ENCODE measurements around the gene NTM.

Gene NTM

DNA sequence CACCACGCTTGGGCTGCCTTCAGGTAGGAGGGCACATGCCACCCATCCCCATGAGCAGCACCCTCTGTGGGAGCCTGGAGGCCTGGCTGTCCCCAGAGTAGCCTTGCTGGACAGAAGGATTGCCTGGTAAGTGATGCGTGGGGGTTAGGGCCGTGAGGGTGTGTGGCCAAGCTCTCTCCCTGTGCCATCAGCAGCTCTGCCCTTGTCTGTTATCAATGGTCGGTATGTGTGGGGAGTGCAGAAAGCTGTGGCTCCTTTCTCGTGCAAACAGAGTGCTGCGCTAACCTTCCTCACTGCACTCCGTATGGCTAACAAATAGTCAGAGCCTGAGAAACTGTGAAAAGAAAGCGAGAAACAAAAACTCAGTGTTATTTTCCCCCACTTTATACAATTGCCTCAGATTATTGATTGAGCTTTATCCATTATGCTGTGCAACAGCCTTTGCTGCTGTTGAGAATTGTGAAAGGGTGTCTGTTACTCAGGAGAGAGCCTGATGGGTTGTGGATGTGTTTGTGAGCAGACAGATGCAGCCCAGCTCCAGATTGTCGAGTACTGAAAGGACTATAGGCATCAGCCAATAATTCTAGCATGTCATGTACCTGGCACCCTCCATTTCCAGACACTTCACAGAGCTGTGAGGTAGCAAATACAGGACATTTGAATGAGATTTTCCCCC, 432.2 kb downstream of the NTM start:
- DNase-seq = no peak

DNA sequence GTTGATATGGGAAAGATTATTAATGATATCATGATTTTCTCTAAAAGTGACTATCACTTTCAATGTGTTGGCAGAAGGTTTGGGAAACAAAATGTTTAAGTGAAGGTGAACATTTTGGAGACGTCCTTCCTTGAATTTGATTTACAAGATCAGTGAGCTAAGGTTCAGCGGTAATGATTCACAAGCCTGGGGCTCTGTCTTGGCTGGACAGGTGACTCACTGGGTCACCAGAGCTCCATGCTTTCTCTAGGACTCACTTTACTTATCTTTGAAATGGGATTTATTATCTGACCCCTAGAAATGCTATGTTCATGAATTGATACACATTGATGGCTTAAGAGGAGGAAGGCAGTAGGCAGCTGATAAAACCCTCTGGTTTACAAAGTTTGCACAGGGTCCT, 437.5 kb downstream of the NTM start:
- DNase-seq = no peak

DNA sequence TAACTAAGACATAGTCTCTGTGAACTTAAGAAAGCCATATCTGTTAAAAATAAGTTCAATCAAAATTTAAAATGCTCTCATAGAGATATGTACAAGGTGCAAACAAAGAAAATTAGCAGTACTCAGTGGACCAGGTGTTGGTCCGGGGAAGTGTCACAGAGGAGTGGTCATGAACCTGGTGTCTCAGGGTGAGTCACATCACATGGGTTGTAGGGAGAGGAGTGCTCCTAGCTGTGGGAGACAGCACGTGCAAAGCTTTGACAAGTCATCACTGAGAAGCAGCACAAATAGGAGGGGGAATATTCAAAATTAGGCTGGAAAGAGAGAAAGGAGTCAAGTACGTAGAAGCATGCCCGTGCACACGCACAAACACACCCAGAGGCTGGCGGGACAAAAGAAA, 438.1 kb downstream of the NTM start:
- no peak for DNase-seq

DNA sequence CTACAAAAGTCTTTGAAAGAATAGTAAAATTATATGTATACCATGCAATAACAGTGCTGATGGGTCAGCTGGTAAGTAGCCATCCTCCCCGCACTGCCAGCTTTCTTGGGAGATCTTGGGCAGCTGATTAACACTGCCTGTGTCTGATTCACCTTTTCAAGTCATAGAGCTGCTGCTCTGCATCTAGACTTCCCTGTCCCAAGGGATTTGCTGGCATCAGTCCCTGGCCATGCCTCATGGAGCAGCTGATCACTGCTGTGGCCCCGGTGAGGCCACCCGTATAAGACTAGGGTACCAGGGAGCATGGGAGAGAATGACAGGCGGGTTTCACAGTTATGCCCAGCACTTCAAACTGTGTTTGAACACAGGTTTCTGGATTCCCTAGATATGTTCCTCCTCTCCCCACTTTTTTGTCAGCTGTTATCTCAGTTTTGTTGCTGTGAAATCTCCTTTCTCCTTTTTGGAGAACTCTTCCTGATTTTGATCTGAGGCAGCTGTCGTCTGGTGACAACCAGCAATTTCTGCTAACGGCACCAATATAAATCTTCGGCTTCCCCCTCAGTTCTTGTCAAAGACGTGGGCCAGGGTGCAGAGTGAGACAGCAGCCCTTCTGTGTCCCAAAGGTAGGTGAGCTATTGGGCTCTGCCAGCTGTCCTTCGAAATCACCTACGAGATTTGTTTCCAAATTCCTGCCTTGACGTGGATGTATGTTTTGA, 438.9 kb downstream of the NTM start:
- no peak for DNase-seq

DNA sequence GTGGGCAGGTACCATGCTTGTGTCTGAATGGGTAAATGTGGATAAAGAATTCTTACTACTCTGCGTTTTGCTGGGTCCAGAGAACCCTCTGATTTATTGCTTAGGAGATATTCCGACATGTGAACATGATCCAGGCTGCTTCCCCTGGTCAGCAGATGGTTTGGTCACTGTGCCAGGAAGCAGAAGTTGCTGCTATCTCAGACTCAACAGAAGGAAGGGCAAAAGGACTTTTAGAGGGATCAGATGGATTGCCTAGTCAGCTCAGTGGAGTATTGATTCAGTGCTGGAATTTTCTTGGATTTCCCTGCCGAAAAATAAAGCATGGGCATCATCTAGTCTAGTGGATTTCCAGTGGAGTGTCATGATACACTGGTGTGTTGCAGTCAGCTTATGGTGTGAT, 440.1 kb downstream of the NTM start:
- no peak for DNase-seq

DNA sequence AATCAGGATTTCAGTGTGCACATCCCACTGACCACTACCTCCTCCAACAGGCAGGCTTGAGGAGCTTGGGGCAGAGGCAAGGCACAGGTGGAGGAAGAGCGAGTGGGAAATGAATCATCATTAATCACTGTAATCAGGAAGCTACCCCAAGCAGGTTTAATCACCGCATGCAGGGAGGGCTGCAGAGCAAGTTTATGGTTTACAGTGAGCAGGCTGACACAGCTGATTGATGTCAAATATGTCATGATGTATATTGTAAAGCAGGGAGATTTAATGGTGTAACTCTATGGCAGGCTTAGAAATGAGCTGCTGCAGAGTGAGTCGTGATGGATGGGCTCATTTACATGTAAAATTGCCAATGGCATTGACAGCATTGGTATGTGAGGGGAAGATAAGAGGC, 441.0 kb downstream of the NTM start:
- DNase-seq = no peak

DNA sequence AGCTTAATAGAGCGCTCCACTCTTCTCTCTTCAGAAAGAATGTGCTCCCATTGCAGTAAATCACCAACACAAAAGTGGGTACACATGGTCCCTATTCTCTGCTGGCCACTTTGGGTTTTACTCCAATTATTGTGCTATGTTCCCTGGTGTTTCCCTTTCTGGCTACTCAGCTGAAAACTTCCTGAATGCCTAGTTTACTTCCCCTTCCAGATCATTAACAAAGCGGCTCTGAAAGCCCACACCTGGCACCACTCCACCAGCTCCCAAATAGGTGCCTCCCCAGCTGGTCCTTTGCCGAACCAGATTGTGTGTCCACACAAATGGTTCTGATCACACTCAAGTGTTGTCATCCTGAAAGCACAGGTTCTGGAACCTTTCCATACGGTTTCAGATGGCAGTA, 443.7 kb downstream of the NTM start:
- DNase-seq = no peak

DNA sequence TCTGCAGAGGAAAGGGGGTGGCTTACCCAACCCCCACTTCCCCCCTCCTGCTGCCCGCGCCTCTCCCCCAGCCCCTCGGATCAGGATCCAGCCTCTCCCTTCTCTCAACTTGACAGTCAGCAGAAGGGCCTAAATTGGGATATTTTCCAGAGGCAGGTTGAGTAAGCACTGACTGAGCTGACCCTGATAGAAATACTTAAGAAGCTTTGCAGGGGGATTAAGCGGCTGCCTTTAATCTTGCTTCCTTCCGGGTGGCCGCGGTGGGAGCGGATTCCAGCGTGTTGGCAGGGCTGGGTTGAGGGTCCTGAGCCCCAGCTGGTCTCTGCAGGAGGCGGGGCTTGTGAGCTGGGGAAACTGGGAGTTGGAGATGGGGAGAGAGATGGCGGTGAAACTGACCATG, 445.2 kb downstream of the NTM start:
- DNase-seq = no peak

DNA sequence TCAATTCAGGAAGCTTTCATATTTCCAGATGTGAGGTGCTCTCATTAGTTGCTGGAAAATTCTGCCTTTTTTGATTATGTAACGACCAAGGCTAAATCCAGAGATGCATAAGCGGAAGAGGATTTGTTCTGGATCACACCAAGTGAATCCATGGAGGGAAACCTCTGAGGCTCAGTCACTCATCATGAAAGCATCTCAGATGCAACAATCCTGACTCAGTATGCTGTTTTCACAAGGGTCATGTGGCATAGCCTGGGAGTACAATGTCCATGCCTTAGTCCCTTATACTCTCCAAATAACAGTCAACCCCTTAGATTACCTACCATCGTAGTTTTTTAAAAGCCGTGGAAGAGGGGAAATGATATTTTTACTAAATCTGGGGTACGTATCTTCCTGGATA, 445.6 kb downstream of the NTM start:
- DNase-seq = no peak

DNA sequence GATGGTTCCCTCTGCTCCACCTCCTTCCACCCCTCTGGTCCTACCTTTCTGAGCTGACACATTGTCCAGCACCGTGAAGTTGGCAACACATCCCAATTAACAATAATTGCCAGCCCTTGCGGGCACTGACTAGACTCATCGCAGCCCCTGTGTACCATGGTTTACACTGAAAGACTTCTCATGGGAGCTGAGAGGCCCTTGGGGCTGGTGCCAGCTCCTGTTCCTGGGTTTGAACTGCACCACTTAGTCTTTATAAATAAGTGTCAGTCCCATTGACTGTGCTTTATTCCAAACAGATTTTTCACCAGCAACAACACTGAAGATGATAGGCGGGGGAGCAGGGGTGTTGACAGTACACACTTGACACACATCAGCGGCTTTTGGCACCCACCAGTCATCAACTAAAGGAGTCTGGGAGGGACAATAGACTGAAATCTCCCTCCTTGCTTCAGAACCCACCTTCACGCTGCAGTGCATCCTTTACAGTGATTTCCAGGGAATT, 447.3 kb downstream of the NTM start:
- DNase-seq = no peak

DNA sequence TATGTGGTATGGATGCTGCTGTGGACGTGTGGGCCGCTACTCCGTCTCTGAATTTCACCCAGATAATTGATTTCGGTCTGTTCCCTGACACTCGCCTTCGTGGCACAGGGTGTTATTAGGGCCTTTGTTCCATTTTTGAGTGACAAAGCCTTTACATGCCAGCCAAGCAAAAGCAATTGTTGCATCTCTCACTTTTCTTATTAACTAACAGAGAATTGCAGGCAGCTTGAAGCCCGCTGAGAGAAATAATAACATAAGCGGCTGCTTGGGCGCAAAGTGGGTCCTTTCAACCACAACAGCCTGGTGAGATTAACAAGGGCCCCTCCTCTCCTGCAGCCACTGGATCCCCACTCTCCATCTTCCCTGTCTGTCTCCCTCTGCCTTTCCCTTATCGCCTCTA, 449.4 kb downstream of the NTM start:
- no peak for DNase-seq

DNA sequence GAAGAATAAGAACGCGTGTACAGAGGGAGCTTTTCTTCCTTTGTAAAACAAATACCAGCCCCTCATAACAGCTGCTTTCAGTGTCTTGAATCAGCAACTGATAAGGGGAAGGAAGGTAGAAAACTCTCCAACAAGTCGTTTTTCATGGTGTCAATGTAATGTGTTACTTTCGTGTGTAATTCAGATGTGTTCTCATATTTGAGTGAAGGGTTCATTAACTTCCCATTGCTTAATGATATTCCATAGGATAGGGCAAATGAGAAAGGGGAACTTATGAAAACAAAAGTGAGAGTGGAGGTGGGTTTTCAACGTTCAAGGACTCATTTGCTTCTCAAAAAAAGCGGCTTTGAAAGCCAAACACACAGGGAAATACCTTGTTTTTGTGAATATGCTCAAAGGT, 452.1 kb downstream of the NTM start:
- no peak for DNase-seq

DNA sequence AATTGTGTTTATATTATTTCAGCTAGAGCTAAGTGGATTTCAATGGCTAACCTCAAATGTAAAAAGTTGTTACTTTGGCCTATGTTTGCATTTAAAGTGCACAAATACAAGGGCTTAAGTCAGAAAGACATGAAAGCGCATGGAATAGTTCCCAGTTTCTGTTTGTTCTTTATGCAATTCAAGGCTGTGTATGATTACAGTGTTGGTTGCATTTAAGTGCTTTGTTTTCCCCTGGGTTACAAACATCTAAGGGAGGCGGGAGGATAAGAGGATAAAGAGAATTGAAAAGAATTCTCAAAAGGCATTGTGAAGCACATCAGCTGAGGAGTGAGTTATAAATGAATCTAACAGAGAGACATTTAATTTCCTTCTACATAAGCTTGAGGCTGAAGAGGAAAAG, 453.4 kb downstream of the NTM start:
- no peak for DNase-seq

DNA sequence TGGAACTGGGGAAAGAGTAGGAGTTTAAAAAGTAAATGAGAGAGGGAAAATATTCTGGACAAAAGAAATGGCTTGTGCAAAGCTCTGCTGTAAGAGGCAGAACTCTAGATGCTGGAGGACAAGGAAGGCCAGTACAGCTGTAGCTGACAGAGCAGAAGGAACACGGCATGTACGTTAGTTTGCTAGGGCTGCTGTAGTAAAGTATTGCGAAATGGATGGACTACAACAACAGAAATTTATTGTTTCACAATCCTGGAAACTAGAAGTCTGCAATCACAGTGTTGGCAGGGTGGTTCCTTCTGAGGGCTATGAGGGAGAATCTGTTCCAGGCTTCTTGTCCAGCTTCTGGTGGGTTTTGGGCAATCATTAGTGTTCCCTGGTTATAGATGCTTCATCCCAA, 454.4 kb downstream of the NTM start:
- DNase-seq = no peak

DNA sequence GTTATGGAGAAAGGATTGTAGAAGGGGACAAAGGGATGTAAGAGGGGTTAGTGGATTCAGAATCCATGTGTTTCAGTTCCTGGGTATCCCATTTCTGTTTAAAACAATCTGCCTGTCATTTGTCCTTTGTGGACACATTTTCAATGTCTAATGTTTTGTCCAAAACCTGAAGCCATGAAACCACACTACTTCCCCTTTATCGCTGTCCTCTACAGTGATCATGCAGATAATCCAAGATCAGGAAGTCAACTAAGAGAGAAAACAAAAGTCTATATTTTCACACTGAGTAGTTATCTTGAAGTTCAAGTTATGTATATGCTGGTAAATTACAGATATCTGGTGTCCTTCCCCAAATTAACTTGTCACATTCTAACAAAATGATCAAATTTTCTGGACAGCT, 457.0 kb downstream of the NTM start:
- no peak for DNase-seq

DNA sequence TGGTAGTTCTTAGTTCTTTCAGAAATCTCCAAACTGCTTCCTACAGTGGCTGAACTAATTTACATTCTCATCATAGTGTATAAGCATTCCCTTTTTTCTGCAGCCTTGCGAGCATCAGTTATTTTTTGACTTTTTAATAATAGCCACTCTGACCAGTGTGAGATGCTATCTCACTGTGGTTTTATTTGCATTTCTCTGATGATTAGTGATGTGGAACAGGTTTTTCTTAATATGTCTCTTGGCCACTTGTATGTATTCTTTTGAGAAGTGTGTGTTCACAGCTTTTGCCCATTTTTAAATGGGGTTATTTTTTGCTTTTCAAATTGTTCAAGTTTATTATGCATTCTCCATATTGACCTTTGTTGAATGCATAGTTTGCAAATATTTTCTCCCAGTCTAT, 459.3 kb downstream of the NTM start:
- DNase-seq = no peak

DNA sequence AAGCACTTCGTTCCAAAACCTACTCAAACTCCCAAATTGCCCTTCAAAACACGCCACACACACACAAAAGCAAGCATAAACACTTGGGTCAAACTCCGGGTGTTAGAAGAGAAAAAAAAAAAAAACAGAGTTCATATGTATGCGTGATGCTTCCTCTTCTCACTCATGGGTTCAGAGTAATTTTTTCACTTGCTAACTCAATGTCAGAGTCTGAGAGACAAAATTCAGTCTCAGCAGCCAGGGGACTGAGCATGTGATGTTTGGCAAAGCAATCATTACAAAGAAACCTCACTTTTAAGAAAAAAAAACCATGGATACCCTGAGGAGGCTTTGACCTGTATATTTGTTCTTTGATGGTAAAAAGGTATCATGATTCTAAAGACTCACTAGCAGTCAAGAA, 461.7 kb downstream of the NTM start:
- DNase-seq = no peak

DNA sequence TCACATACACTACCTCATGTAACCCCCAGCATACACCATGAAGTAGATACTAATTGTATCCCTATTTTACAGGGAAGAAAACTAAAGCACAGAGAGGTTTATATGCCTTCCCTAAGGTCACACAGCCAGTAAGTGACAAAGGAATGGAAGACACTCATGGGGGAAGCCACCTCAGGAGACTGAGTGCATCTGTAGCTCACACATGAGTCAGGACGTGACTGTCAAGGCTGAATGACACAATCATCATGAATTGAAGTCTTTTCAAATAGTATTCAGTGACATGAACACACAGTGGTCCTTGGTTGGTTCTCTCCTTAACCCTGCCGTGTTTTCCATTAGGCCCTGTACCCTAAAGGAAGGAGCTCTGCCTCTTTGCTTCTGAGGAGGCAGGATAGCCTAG, 463.0 kb downstream of the NTM start:
- no peak for DNase-seq

DNA sequence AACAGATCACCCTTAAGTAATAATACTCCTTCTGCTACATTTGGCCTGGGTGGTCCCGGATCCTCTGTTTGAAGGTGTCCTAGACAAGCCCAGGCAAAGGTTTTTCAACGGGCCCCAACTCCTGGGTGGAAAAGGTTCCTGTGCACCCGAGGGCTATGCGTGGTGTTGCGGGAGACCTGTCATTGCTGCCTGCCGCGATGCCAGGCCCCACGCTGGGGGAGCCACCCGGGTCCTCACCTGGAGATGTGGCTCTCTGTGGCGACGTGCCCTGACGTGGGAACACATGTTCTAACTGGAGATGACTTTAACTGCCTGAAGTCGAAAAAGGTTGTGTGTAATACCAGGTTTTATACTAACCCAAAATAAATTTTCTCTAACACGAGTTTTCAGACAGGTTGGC, 467.1 kb downstream of the NTM start:
- DNase-seq = no peak

DNA sequence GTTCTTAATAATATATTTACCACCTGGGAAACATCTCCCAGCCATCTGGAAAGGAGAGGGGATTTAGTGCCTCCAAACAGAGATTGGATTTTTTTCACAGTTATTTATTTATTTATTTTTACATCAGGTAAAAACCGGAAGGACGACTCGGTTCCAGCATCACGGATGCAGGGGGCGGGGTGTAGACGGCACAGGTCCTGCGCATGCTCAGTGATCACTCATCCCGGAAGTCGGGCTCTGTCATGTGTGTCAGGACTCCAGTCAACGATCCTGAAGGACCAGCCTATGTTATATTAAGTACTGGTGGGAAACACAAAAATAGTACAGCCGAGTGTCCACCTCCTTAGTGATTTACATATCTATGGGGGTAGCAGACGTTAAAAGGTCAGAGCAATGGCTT, 467.6 kb downstream of the NTM start:
- no peak for DNase-seq

DNA sequence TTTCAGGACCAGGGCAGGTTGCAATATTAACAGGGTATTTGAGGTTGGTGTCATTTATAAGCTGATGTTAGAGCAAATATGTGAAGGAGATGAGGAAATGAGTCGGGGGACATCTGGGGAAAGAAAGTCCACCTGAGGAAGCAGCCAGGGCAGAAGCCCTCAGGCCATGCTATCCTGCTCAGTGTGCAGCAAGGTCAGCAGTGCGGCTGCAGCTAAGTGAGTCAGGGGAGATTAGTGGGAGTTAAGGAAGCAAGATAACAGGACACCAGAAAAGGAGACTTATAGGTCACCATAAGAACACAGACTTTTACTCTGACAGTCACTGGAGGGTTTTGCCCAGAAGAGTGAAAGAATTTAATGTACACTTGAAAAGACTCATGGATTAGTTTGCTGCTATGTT, 468.9 kb downstream of the NTM start:
- DNase-seq = no peak

DNA sequence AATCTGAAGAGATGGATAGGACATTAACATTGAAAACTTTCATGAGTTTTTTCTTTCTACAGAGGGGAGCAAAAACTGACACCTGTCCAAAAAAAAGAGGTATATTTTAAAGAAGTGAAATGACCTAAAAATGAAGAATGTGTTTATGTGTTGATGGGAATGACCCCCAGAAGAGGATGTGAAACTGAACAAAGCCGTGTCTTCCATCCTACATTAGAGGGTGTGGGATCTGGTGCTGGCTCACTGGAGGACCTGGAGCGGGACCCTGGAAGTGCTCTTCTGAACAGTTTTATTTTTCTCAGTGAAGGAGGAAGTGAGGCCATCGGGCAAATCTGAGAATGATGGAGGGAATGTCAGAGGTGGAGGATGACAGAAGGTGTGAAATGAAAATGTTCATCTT, 470.1 kb downstream of the NTM start:
- DNase-seq = no peak

DNA sequence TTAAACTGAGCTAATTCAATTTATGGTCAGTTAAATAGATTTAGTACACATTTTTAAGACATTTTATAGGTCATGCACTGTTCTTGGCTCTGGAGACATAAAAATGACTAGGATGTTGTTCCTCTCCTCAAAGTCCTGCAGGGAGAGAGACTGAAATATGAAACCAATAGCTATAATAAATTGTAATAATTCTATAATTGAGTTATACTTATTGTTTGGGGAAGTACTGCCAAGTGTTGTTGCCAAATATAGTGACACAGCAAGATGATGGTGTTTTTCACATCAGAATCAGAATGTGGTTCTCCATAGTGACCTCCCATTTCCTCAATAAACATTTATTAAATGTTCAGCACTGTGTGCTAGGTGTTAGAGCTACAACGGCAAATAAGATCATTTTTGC, 470.6 kb downstream of the NTM start:
- no peak for DNase-seq

DNA sequence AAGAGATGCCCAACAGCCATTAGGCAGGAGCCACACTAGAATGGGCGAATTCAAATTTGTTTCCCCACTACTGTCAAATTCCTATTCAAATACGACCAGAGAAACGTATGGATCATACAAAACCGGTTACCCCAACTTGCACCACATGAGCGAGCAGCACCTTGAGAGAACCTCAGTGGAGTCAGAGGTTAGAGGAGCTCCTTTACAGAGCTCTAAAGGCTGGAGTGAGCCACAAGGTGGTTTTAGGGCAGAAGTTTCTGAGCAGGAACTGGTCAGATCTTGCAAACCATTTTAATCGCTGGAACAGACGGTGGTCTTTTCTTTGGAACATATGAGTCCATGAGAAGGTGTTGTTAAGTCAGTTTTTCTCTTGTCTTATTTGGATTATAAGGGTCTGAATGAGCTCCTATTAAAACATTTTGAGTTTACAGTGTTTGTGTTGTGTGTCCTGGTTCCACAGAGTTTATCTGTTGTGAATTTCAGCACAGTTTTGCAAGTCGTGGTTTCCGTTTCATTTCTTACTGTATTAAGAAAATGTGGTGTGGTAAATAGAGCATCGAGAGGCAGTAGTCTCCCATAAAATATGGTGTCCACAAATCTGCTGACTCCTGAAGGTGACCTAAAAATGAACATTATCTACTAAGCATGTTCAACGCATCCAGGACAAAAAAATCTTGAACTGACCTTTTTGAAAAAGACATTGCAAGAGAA, 471.7 kb downstream of the NTM start:
- DNase-seq = no peak

All from GF-D8 (cell line).